RPMI8226 (cell line): ENCODE data around the gene IL21.
"Not testable (repeated sequence)": the region's sequence is repeated elsewhere in the genome, so short reads cannot be mapped to it uniquely, and the experiment has no call there.

Experiments used
- DNase-seq: peaks from one replicate; pipeline ENCODE4 v3.0.0-alpha.2; 2015

IL21 gene

DNA sequence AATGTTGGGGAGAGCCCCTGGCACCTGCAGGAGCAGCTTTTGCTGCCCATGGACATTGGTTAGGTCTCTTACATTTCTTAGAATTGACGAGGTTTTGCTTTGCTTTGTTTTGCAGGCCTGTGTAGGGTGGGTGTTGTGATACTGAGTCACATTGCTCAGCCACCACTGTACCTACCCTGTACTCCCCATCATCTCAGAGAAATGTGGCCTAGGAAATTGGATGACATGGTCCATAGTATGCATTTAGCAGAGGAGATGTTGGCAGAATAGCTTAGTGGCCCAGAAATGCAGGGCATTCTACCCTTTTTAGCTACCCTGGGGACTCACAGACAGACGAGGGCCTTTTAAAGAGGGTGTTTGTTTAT, 43.7 kb downstream of the IL21 start:
- DNase-seq, result no peak

DNA sequence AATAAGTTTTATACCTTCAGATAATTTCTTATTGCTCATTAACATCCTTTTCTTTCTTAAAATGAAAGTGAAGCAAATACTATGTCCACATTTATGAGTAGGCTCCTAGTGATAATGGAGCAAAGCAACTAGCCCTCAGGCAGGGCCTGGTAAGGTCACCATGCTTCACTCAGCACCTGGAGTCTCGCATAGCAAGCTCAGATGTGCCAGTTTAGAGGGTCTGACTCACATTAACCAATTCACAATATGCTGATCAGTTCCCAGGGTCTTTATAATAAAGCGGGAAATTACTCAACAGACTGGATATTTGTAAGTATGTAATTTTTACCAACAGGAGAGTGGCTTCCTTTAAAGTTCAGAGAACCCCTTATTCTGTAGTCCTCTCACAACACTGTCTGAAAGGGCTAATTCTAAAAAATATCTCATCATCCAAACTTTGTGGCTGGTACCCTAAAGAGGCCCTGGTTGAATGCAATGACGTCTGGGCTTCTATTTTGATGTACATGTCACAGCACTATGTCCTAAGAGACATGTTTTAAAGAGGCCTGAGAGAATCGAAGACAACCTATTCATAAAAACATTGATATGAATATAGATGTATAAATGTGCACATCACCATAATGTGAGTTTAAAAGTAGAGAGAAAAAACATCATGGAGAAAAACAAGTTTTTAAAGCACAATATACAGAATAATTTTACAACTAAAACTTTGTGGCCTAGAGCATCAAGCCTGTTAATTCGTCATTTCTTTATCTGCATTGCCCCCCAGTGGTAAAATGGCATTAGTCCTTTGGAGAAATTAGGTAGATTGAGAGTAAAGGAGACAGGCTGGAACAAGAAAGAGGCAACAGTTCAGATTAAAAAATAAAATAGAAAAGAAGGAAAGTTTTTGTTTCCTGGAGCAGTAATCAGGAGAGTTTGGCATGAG, 44.3 kb downstream of the IL21 start:
- DNase-seq, result peak; percentile 12

DNA sequence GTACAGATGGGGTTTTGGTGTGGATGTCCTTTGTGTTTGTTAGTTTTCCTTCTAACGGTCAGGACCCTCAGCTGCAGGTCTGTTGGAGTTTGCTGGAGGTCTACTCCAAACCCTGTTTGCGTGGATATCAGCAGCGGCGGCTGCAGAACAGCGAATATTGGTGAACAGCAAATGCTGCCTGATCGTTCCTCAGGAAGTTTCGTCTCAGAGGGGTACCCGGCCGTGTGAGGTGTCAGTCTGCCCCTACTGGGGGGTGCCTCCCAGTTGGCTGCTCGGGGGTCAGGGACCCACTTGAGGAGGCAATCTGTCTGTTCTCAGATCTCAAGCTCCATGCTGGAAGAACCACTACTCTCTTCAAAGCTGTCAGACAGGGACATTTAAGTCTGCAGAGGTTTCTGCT, 46.5 kb downstream of the IL21 start:
- DNase-seq, result not testable (repeated sequence)

GRCh38 chr4:122562449-122562848, 58.4 kb downstream of the IL21 start:
- no peak for DNase-seq
